ENCODE measurements around the gene PASK.
"Not testable (repeated sequence)": the region's sequence is repeated elsewhere in the genome, so short reads cannot be mapped to it uniquely, and the experiment has no call there.

Gene PASK

DNA sequence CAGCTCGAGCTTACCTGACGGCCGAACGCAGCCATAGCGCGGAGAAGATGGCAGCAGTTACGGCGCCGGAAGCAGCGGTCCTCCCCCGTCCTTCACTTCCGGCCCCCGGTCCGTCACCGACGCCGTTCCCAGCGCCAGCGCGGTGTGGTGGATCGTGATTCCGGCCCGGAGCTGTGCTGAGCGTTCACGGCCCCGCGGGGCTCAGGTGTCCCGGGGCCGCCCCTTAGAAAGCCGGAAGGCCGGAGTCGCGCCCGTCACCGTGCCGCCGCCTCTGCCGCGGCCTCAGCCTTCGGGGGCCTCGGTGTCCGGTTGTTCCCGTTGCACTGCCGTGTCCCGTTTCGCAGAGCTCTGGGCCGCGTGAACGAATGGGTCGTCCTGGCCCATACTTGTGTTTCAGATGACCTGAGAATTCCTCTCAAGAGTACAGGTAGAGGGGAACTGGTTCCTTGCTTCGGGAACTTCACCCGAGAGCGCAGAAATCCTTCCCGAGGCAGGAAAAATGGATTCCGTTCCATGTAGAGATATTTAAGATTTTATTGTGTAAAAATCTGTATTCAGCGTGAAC lies 47.0 kb downstream of the PASK start, which contains the start of gene MTERF4:
MTERF4 (minus strand) TSS at position 49 of the 565 bp plus-strand sequence; CDS start at position 35, 14 bp downstream.
- peak; percentile 77 for DNase-seq

DNA sequence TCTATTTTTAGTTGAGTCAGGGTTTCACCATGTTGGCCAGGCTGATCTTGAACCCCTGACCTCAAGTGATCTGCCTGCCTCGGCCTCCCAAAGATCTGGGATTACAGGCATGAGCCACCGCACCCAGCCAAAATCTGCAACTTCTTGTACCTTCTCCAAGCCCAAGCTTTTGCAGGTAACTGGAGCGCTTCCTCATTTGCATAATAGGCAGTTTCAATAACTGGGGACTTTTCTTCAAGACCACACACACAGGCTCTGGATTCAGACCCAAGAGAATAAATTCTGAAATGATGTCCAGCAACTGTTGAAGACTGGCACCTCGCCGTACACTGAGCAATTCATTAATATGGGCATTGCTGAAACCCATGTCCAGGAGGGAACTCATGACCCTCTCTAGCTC lies 50.0 kb downstream of the PASK start:
- DNase-seq = no peak

DNA sequence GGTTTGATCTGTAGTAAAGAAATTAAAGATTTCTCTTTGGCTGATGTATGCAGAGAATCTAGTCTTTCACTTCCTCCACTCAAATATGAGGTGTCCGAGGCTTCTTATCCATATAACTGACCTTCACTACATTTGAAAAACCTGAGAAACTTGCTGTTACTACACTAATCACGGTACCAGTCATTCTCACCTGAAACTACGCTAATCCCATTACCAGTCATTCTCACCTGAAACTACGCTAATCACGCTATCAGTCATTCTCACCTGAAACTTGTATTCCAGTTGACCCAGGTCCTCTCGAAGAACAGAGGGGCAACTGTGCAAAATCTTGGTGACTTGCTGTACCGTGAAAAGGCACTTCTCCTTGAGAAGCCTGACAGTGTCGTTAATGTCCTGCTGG lies 52.3 kb downstream of the PASK start:
- no peak for DNase-seq

DNA sequence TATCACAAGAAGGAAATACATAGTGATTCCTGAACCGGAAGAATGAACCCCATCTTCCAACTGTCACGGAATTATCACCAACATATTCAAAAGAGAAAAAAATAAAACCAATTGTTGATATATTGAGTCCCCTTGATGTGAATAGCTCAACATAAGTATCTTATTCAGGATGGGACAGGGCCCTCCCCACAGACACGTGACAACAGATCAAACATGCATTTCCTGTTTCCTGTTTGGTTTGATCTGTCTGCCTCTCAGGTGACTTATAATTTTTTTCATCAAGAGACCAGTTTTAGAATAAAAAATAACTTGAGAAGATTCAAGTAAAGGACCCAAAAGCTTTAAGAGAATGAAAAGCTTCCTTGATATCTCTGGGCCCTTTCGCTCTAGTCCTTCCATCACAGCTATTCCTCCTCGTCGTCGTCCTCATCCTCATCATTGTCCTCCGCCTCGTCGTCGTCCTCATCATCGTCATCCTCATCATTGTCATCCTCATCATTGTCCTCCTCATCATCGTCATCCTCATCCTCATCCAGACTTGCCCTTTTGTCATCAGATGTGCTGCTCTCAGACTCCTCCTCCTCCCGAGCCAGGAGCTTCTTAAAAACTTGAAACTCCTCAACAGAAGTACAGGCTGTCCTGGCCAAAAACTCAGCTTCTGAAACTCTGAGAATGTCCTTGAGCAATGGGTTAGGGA lies 53.5 kb downstream of the PASK start:
- no peak for DNase-seq

DNA sequence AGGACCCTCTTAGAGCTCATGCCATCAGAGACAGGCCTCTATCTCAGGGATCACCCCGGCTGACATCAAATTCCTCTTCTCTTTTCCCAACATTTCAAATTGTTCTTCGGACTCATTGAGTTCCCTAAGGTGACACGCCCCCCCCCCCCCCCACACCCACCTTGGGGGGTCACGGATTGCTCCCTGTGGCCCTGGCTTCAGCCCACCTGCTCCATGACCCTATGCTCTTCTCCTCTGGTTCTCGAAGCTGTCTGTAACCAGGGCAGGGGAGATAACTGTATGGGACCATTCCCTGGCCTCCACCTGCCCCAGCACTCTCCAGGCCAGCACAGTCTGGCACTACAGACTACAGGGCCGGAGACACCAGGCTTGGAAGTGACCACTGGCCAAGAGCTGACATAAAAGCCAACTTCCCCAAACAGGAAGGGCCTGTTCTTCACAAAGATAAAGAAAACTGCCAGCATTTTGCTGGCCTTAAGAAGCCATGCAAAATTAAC lies 54.3 kb downstream of the PASK start:
- no peak for DNase-seq

DNA sequence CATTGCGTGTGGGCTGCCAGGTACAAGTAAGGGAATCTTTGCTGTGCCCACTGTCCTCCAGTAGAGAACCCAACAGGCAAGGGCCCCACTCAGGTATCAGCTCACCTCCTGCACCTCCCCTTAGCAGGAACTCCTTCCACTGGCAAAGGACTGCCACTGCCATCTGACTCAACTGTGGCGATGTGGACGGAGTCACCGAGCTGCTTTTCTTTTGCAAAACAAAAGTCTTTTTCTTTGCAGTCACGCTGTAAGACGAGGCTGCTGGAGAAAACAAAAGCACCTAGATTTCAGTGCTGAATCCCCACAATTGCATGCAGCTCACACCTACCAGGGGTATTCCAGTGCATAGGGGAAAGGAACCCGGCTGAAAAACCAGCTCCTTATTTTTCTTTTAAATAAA lies 55.1 kb downstream of the PASK start:
- no peak for DNase-seq

DNA sequence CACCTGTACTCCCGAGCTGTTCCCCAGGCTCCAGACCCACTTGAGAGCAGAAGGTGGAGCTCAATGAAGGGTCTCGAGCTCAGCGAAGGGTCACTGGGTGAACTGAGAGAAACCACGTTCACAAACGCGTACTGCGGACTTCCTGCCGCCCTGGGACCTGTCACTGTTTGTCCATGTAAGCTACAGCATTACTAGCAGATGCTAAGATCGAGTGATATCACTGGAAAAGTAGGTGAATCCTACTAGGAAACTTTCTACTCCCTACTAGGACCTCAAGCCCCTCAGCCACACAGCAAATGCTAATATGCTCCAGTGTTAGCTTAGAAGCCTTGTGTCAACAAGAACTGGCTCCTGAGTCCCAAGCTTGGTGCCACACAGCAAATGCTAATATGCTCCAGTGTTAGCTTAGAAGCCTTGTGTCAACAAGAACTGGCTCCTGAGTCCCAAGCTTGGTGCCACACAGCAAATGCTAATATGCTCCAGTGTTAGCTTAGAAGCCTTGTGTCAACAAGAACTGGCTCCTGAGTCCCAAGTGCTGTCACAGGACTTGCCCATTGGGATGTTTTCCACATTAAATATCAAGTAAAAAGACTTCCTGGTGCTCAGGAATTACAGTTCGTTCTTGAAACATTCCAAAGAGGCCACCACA lies 56.0 kb downstream of the PASK start:
- not testable (repeated sequence) for DNase-seq

DNA sequence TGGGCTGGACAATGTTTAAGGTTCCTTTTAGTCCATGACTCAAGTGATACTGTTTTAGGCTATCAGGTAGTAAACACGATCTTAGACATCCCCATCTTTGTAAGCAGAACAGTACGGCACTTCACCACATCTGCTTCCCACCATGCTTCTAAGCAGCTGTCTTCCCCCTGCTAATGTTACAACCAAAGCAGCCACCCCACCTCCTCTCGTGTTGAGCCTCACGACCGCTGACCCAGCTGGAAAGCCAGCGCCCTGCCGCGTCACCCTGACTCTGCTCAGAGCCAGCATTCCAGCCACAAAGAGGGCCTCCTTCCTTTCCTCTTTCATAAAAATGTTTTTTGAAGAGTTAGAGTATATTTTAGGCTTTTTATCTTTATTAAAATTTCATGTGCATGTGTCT lies 56.6 kb downstream of the PASK start:
- DNase-seq = no peak

DNA sequence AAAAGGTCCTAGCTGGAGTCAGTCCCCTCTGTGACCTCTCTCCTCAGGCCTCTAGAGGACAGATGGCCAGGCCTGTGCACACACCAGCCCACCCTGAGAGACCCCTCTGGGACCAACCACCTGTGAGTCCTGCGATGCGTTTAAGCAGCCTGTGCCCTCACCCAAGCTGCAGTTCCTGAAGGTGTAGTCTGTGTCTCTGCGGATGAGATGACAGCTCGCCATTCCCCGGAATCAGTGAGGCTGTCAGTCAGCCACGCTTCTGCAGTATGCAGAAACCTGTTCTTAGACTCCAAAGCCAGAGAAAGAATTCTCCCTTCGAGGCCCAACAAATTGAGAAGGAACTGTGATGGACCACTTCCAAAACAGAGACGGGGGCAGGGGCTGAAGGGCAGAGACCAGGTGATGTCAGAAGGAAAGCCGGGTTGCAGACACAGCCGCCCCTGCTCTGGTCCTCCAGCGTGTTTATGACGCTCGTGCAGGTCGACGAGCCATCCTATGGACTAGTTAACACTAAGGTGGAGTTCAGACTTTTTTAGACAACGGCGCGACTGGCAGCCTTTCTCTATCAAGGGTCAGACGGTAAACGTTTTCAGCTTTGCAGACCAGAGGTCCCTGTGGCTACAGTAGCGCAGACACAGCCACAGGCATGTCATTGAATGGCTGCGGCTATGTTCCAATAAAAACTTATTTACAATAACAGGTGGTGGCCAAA lies 57.4 kb downstream of the PASK start:
- no peak for DNase-seq

DNA sequence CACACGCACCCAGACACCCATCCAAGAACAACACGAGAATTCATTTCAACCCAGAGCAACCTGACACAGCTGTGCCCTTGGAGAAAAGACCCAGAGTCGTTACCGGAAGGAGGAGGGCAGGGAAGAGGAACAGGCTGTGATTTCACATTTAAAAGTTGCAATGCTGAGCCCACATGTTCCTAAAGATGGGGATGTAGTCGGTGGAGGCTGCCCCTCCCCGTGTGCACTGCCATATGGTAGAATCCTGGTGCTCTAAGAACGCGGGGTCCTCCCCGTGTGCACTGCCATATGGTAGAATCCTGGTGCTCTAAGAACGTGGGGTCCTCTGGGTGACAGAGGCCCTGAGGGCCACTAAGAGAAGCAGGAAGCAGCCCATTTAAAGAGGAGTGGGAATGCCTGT lies 58.1 kb downstream of the PASK start:
- no peak for DNase-seq

DNA sequence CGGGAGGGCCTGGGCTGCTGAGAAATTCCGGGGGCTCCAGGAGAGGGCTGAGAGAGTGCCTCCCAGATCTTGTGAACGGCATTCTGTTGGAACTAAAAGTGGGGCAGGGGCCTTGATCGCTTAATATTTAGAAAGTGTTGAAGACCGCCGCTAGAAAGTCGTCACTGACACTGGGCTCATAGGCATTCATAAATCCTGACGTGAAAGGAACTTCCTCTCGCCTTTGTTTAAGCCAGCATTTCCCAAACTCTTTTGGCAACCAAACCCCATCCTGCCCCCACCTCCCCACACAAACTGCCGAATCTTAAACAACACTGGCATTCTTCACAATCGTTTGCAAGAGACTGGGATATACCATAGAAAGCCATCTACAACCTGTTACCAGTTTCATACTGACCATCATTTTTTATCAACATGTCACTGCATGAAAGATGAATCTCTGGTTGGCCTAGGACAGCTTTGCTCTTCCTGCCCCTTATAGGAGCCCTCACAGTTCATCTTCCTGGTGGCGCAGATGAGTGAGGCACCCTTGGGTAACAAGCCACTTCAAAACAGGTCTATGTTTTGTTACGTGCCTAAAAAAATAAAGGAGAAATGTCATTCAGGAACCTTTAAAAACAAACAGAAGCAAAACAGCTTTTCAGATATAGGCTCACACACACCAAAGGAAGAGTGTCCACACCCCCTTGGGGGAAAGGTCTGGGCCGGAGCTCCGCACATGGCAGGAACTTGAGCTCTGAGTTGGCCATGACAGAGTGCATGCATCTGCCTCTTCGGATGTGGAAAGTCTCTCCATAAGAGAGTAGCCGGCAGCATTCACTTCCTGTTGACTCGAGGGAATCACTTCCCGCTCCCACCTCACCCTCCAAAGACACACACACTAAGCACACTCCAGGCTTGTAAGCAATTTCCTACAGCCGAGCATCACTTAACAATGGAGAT lies 60.2 kb downstream of the PASK start:
- DNase-seq = no peak

DNA sequence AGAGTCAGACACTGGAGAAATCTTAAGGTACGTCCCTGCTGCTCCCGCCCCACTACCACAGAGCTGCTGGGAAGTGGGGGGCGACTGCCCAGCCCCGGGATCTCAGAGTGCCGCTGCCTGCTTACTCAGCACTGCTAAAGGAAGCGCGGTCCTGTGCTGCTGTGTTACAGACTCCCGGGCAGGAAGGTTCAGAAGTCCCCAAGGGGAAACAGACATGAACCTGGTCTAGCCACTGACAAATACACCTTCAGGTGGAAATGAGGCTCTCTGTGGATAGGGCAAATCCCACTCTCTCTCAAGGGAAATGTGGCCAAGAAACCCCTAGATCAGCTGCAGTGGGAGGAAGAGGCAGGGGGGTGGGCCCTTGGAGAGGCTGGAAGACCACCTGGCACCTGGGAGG lies 60.9 kb downstream of the PASK start:
- DNase-seq = no peak

DNA sequence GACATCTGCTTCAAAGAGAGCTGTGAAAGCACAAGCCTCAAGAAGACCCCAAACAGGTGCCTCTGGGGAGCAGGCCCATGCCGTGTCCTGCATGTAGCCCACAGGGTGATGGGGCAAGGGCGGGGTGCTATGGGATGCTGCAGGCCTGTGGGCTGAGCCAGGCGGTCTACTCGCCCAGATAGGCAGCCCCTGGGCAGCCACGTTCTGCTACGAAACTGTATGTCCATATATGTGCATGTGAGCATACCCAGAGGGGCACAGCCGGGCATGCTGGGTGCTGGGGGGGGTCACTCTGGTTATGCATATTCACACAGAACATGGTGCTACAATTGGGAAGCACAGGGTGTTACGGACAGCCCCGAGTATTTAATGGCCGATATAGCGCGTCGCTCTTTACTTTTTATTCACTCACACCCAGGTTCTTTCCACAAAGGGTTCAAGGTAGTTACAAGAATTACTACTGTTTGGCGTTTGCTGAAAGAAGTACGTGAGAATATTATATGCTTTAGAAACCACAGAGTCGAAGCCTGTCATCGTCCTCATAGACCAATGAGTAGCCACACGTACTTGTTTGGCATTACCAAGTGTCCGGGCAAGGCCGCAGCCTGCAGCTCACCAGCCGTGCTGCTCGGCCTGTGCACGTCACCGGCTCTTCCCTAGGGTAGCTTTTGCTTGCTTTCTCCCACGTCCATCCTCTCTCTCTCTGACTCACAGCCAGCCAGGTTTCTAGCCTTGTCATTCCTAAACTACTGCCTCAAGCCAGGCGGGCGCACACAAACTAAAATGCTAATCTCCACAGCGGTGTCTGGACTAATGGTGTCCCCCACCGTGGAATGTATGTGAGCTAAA lies 61.6 kb downstream of the PASK start:
- DNase-seq = no peak

DNA sequence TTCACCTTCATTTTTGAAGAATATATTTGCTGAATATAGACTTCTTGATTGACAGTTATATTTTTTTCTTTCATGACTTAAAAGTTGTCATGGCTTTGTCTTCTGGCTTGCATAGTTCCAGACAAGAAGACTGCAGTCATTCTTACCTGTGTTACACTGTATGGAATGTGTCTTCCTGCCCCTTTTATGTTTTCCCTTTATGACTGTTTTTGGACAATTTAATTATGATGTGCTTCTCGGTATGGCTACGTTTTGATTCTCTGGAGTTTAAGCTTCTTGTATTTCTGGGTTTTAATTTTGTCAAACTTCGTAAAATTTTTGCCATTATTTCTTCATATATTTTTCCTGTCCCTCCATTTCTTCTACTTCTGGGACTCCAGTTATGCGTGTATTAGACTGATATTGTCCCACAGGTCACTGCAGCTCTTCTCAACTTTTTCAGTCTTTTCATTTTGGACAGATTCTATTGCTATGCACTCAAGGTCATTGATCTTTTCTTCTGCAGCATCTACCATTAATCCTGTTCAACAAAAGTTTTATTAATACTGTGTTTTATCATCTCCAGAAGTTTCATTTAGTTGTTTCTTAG lies 64.3 kb downstream of the PASK start:
- no peak for DNase-seq

DNA sequence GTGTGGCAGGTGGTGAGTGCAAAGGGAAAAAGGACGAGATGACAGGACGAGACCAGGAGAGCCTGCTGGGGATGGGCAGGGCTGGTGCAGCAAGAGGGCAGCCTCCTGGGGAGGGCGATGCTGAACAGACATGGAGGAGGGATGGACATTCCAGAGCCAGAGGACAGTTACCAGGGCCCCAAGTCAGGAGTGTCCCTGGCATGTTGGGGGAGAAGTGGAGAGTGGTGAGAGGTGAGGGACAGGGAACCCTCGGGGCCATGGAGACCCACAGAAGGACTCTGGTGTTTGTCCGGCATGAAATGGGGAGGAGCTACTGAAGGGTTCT lies 66.2 kb downstream of the PASK start:
- DNase-seq = no peak

DNA sequence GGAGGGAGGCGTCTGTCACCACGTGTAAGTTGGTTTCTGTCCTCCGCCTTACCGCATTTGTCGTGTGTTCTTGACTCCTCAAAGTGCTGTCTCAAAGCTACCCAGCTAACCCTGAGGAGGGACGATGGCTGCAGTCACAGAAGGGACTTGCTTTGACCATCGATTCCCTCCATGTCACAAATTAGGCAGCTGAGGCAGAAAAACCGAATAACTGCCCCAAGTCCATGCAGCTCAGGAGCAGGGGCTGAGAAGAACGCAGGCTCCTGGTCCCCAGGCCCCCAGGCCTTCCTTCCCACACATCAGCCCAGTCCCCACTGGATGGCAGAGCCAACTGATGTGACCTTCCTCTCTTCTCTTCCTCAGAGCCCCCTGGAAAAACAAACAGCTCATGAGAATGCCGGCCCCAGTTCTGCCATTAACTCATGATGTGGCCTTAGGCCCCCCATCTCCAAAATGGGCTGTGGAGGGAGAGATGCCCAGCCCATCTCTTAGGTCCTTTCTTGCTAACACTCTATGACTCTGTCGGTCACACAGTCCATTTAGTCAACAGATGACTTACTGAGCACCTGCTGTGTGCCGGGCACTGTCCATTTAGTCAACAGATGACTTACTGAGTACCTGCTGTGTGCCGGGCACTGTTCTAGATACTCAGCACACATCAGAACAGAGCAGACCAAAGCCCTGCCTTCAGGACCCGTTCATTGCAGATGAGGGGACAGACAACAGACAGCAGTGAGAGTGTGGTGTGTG lies 66.8 kb downstream of the PASK start:
- no peak for DNase-seq

DNA sequence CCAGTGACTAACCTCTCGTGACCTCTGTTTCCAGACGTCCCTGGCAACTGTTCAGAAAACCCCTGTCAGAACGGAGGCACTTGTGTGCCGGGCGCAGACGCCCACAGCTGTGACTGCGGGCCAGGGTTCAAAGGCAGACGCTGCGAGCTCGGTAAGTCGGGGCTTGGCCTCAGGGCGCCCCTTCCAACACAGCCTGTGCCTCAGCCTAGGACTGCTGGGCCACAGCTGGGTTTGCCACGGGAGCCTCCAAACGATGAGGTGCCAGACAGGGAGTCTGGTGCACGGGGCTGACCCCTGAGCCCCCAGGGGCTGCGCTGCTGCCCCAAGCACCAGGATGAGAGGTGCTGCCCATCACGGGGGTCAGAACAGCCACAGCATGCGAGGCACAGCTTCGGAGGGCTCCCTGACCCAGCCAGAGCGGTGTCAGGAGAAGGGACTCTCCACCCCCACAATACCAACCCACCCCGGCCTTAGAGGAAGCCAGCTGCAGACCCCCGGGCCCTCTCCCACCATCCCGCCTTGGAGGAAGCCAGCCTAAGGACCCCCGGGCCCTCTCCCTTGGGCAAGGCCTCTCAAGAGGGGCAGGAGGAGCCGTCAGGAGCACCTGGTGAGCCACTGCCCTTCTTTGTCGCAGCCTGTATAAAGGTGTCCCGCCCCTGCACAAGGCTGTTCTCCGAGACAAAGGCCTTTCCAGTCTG lies 67.5 kb downstream of the PASK start:
- no peak for DNase-seq

DNA sequence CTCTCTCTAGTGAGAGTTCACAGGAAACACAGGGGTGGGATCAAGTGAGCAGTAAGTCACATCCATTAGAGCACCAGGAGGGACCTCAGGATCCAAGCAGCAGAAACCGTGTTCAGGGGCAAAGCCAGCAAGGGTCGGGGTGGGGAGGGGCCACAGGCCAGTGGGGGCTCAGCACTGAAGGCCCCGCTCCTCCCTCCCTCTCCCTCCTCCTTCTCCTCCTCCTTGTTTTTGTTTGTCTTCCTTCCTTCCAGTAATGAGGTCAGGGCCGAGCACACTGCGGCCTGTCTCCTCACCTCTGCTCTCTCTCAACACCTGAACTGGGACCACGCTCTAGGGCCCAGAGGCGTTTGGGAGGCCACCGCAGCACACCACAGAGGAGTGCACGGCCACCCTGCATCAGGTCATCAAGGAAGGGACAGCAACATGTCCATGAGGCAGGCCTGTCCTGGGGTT lies 68.1 kb downstream of the PASK start:
- DNase-seq = no peak

DNA sequence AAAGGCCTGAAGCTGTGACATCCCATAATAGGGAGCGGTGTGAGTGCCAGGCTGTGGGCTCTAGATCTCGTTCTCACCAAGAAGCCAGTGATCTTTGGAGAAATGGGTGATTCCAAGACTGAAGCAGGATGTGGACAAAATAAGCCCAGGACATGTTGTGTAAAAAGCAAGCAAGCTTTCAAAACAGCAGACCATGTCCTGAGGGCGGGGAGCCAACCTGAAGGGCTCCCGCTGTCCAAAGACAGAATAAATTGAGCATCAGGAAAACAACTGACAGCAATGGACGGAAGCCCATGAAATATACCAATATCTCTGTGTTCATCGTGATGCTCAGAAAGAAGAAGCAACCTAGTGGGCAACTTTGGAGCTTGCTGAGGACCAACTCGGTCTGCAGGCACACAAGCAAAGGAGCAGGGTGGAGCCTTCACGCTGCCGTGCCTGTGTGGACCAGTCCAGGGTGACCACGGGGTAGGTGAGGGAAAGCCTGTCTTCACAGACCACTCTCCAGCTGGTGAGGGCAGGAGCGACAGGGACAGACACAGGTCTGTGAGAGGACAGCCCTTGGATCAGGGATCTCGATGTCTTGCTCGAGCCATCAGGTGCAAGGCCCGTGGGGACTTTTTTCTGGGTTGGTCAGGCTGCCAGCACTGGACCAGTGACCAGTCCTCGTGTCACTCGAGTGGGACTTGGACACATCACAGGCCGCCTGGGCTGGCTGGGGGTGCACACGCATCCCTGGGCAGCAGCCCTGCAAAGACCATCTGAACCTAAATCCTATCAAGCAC lies 68.7 kb downstream of the PASK start:
- no peak for DNase-seq

All from GDM1 (cell line).